ENCODE results near the gene OTOS. TPM values are rescaled to one million over a fixed set of nuclear protein-coding genes. Genes with fewer than 3 reads are reported as not detected.

The OTOS gene
- total RNA-seq, 1 experiment from 2014 or later: not detected

GRCh38 chr2:240143276-240143675 lies 2.8 kb upstream of the OTOS start:
- H3K27me3 ChIP-seq (ENCODE audit: control insufficient read depth, insufficient read depth, low read length): no peaks in the 10 kb centered on the region
- no peaks in the 10 kb centered on the region for H3K4me1 ChIP-seq (ENCODE audit: control insufficient read depth, insufficient read depth, low read length)
- BruUV-seq (replicated peaks): no TSS peak
- H3K4me3 ChIP-seq (ENCODE audit: low read depth in 2 of 2, low read length in 2 of 2): no peak overlapping the region
- in situ Hi-C loops (cut with HindIII; ENCODE audit: low pct_unique_long_range_greater_than_20kb, low sequenced_read_pairs) (no loop called here), intact Hi-C loops (cut with micrococcal nuclease; ENCODE audit: unreplicated experiment) (no loop called here)
- peak; percentile 20 for ATAC-seq
- H3K27ac ChIP-seq (ENCODE audit: low read length): no peak overlapping the region
- ChIA-PET CTCF (interaction anchor here (0.7 to 2.1 kb wide), 3 partner anchors 16 to 84 kb away, joined by 3 to 15 read pairs (median 8); no protein-coding TSS in a partner anchor), POLR2A (no interaction called here)
- DNase-seq (ENCODE audit: low read depth, low spot score): no peak
- TF ChIP-seq, protein P1, sequence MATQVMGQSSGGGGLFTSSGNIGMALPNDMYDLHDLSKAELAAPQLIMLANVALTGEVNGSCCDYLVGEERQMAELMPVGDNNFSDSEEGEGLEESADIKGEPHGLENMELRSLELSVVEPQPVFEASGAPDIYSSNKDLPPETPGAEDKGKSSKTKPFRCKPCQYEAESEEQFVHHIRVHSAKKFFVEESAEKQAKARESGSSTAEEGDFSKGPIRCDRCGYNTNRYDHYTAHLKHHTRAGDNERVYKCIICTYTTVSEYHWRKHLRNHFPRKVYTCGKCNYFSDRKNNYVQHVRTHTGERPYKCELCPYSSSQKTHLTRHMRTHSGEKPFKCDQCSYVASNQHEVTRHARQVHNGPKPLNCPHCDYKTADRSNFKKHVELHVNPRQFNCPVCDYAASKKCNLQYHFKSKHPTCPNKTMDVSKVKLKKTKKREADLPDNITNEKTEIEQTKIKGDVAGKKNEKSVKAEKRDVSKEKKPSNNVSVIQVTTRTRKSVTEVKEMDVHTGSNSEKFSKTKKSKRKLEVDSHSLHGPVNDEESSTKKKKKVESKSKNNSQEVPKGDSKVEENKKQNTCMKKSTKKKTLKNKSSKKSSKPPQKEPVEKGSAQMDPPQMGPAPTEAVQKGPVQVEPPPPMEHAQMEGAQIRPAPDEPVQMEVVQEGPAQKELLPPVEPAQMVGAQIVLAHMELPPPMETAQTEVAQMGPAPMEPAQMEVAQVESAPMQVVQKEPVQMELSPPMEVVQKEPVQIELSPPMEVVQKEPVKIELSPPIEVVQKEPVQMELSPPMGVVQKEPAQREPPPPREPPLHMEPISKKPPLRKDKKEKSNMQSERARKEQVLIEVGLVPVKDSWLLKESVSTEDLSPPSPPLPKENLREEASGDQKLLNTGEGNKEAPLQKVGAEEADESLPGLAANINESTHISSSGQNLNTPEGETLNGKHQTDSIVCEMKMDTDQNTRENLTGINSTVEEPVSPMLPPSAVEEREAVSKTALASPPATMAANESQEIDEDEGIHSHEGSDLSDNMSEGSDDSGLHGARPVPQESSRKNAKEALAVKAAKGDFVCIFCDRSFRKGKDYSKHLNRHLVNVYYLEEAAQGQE (IDR thresholded peaks at IDR 0.05; ENCODE audit: insufficient read depth in 1 of 2, low read depth in 2 of 2, low read length in 1 of 2): no peak
- TF ChIP-seq CTCF (IDR thresholded peaks at IDR 0.05): no peak
- no peaks in the 10 kb centered on the region for H3K9me3 ChIP-seq (ENCODE audit: control insufficient read depth, insufficient read depth, low read depth, low read length)
- no peaks in the 10 kb centered on the region for H3K36me3 ChIP-seq (ENCODE audit: control insufficient read depth, insufficient read depth, low read length)

DNA sequence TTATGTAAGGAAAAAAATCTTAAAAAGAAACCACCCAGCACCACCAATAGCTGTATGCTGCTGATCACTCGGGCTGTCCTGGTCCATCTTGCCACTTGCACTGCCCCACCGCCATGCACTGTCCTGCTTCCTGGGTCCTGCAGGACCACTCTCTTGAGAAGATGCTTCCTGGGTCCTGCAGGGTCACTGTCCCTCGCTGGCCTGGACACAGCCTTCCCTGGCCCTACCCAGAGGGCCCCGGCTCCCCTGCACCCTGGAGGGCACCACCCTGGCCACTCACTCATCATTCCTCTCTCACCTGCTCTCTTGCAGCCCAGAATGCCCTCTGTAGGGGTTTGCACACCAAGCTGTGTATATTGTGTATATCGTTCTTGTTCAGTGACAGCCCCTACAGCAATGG lies 2.4 kb upstream of the OTOS start:
- intact Hi-C loops (cut with micrococcal nuclease; ENCODE audit: unreplicated experiment) (no loop called here), in situ Hi-C loops (cut with HindIII; ENCODE audit: low pct_unique_long_range_greater_than_20kb, low sequenced_read_pairs) (no loop called here)
- H3K36me3 ChIP-seq (ENCODE audit: control insufficient read depth, insufficient read depth, low read length): no peaks in the 10 kb centered on the region
- ChIA-PET CTCF (interaction anchor here (2.1 kb wide), 1 partner anchor 84 kb away, joined by 8 read pairs; no protein-coding TSS in a partner anchor), POLR2A (no interaction called here)
- H3K9me3 ChIP-seq (ENCODE audit: control insufficient read depth, insufficient read depth, low read depth, low read length): no peaks in the 10 kb centered on the region
- no peak for TF ChIP-seq TCF7L2 (IDR thresholded peaks at IDR 0.05; ENCODE audit: low read depth, low read length)
- TF ChIP-seq, protein P1 (IDR thresholded peaks at IDR 0.05; ENCODE audit: insufficient read depth in 1 of 2, low read depth in 2 of 2, low read length in 1 of 2): no peak
- no peaks in the 10 kb centered on the region for H3K4me1 ChIP-seq (ENCODE audit: control insufficient read depth, insufficient read depth, low read length)
- ATAC-seq (no peak), DNase-seq (ENCODE audit: low read depth, low spot score) (no peak)
- no TSS peak for BruUV-seq (replicated peaks)
- H3K27ac ChIP-seq (ENCODE audit: low read length): no peak overlapping the region
- H3K4me3 ChIP-seq (ENCODE audit: low read depth in 2 of 2, low read length in 2 of 2): no peak overlapping the region
- no peaks in the 10 kb centered on the region for H3K27me3 ChIP-seq (ENCODE audit: control insufficient read depth, insufficient read depth, low read length)
